Inflammatory macrophage (primary cell): ENCODE data around the gene TRPV3.
"Not testable (repeated sequence)": the region's sequence is repeated elsewhere in the genome, so short reads cannot be mapped to it uniquely, and the experiment has no call there.

Experiments used
- DNase-seq, 2 donors: peaks; one replicate each; pipeline ENCODE4 v3.0.0-alpha.2; 2020 to 2022

TRPV3 gene

DNA sequence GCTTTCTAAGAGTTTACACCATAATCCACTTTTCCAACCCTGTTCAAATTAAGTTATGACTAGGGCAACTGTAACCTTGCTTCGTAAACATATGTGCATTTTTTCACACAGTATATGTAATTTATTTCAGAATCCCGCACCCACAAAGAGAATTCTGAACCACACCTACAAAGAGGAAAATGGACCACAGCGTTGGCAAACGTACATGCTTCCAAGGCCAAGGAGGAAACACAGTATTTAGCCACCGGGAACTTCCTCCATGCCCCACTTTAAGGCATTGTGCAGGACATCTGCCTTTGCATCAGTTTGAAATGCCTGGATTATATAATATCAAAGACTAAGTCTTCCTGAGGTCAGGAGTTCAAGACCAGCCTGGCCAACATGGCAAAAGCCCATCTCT, 88.1 kb downstream of the TRPV3 start:
- no peak for DNase-seq

- DNase-seq, result not testable (repeated sequence)
Observed at GRCh38 chr17:3466355-3466754, 91.3 kb downstream of the TRPV3 start.
